Left renal cortex interstitium (tissue), 4 donors: Measurements from ENCODE around the gene AVL9. TPM values are rescaled to one million over a fixed set of nuclear protein-coding genes. Genes with fewer than 3 reads are reported as not detected.
"Not testable (repeated sequence)": the region's sequence is repeated elsewhere in the genome, so short reads cannot be mapped to it uniquely, and the experiment has no call there.

ENCODE experiments used
- DNase-seq, 4 donors: peaks; one replicate each; pipeline ENCODE4 v3.0.0-alpha.2; 2013; ENCODE audit warnings: low read depth in 4 of 4, low spot score in 2 of 4, missing footprints in 1 of 4
- polyA plus RNA-seq, 4 donors: library from polyadenylated mRNA; unstranded; fragments of 120-200 nt; gene quantifications; one replicate each; pipeline ENCODE4 v1.2.1, GENCODE V29; 2013; ENCODE audit not compliant: insufficient read length in 4 of 4

Gene AVL9
- polyA plus RNA-seq, 4 donors = 23.0 to 39.5 (median 27.9) TPM

DNA sequence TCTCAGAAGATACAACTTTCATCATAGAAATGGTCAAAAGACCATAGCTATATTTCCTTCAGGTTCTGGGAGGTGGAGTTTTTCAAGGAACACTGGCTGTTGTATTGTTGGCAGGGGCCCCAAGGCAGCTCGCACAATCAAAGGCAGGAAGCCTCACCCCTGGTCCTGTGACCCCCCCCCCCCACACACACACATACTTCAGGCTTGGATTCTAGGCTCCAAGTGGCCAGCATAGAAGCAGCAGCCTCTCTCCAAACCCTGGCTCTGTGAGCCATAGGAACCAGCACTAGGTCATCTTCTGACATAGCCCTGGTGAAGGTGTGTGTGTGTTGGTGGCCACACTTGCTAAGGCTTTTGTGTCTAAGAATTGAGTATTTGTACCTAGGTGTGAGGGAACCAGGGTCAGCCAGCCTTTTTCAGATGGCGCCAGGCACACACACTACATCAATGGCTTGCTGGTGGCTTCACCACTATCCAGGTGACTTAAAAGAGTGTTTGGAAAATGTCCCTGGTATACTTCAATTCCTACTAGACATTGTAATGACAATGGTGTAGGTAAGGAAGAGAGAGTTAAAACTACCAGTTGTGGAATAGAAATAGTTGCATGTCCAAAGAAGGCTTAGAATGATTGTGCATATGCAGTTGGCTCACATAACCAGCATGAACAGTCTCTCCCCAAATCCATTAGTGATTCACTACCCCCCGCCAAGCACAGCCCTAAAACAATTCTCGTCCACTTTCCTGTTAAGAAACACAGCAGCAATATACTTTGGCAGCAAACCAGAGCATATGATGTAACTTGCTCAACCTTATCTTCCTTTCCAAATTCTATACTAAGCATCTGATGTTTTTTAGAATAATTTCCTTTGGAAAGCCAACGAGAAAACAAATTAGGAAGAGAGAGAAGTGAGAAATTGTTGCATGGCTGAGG is 91.3 kb downstream of the AVL9 start:
- DNase-seq = no peak

DNA sequence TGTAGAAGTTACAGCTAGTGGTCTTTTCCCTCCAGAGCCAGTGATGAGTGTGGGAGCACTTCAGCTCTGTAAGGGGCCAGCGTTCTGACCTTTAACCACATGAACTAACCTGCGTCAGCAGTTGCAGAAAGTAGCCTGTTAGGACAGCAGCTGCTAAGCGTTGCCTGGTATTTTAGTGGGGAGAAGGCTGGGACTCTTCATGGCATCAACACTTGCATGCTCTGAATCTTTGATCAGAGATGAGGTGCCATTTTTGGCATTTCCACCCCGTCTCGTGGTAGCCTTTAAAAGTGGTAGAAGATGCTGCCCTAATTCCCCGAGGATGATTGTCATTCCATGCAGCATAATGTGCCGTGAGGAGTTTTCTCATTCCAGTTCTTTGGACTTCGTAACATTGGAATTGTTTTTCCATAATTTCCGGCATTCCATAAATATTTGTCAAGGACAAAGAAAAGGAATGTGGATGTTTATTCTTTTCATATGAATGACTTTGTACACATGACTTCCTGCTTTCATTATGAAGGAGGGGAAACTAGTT is 92.2 kb downstream of the AVL9 start:
- no peak for DNase-seq

DNA sequence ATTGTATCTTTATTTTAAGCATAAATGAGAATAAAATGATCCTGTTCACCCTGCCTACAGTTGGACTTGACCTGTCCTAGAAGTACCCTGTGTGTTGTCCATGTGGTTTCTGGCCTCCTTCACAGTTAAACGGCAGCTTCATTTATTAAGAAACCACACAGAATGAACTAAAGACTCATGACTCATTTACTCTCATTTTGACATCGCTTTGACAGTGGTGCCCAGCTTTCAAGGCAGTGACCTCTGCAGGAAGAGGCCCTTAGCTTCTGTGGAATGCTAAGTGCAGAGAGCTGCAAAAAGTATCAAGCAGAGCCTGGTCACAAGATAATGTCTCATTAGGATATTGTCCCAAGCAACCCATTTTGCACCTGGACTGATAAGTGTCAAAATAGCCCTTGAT is 93.4 kb downstream of the AVL9 start:
- DNase-seq = no peak

DNA sequence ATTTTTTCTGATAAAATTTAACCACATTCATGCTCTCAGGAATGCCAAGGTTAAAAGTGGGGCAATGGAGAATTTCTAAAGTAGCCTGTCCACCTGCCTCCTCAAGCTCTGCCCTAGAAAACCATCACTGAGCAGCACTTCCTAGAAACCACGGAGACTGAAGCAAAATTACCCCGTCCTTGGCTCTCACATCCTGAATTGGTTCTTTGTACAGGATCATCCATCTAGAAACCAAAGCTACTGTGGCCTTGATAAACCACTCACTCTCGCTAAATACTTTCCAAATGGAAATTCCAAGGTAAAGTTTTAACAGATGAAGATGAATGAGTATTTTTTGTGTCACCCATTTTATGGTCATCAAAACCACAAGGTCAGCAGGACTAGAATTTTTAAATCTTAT is 96.6 kb downstream of the AVL9 start:
- no peak for DNase-seq

DNA sequence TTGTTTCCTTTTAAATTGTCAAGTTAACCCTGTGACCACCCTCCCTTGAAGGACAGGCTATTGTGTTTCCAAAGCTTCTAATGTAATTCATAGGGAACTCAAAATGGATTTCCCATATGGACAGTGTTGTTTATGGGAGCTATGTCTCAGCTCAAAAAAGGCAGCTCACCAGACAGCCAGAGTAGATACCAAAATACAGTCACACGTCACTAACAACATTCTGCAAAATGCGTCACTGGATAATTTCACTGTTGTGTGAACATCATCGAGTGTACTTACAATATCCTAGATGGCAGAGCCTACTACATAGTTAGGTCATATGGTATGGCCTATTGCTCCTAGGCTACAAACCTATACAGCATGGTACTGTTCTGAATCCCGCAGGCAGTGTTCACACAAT is 97.4 kb downstream of the AVL9 start:
- DNase-seq = no peak

DNA sequence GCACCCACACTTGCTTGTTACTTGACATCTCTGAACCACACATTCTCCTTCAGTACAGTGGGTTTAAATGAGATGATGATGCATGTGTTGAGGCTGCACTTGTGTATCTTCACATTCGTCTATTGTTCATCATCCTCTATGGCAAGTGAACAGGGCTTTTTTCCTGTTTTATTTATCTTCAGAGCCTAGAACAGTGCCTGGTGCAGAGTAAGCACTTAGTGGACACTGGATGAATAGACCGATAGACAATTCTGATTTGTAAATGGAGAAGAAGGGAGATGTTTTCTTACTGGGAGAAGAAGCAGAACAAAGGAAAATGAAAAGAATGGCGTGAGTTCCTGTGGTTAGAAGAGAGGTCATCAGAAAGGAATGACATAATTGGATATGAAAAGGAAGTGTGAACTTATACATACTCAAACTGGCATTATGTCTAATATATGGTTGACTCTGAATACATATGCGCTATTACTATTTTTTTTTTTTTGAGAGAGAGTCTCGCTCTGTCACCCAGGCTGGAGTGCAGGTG is 99.7 kb downstream of the AVL9 start:
- DNase-seq = no peak

DNA sequence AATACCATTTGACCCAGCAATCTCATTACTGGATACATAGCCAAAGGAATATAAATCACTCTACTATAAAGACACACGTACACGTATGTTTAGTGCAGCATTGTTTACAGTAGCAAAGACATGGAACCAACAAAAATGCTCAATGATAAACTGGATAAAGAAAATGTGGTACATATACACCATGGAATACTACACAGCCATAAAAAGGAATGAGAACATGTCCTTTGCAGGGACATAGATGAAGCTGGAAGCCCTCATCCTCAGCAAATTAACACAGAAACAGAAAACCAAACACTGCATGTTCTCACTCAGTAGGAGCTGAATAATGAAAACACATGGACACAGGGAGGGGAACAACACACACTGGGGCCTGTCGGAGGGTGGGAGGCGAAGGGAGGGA is 105.9 kb downstream of the AVL9 start:
- not testable (repeated sequence) for DNase-seq

DNA sequence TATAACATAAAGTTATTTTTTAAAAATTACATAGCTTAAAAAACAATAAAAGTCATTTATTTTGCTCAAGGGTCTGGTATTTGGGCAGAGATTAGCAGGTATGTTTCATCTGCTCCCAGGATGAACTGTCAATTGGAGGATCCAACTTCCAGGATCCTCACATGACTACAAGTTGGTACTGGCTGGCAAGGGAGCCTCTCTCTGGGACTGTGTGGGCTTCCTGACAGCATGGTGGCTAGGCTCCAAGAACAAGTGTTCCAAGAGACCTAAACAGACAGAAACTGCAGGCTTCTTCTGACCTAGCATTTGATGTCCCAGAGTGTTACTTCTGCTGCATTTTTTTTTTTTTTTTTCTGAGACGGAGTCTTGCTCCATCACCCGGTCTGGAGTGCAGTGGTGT is 107.2 kb downstream of the AVL9 start:
- DNase-seq = no peak

DNA sequence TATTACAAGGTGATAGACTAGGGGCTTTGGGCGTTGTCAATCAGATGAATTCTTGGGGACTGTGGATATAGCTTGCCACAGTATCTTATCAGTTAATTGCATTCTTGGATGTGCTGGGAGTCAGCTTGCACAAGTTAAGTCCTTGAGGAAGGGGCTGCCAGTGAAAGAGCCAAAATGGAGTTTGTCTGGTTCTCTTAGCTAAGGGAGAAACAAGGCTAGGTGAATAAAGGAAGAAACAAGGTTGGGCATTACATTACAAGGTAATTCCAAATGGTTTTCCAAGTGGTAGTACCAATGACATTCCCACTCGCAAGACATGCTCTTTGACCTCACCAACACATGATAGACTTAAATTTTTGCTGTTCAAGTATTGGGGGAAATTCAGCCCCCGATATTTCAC is 108.2 kb downstream of the AVL9 start:
- DNase-seq = not testable (repeated sequence)

DNA sequence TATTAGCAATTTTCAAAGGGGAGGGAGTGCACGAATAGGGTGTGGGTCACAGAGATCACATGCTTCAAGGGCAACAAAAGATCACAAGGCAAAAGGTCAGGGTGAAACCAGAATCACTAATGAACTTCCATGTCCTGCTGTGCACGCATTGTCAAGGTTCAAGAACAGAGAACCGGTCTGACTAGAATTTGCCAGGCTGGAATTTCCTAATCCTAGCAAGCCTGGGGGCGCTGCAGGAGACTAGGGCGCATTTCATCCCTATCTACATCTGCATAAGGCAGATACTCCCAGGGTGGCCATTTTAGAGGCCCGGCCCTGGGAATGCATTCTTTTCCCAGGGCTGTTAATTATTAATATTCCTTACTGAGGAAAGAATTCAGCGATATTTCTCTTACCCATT is 108.8 kb downstream of the AVL9 start:
- not testable (repeated sequence) for DNase-seq

DNA sequence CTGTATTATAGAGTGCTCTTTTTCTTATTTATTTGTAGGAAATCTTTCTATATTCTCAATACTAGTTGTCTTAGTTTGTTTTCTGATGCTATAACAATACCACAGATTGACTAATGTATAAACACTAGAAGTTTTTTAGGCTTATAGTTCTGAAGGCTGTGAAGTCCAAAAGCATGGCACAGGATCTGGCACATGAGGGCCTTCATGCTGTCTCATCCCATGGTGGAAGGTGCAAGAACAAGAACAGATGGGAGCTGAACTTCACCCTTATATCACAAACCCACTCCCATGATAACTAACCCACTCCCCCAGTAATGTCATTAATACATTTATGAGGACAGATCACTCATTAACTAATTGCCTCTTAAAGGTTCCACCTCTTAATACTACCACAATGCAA is 109.7 kb downstream of the AVL9 start:
- DNase-seq = no peak

DNA sequence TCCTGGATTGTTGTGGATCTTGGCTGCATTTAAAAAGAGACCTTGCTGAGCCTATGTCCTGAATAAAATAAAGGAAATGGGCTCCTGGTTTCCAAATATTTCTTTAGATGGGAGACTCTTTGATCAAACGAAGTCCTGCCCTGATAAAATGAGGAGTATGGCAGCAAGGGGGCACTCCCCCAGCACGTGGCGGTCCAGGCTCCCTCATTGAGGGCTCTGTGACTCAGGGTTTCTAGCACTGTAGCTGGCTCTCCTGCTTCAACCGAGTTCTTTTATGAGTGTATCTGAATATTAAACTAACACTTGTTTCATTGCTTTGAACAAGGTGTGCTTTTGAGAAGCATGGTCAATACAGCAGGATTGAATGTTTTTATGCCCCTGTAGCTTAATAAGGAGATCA is 114.2 kb downstream of the AVL9 start:
- no peak for DNase-seq

DNA sequence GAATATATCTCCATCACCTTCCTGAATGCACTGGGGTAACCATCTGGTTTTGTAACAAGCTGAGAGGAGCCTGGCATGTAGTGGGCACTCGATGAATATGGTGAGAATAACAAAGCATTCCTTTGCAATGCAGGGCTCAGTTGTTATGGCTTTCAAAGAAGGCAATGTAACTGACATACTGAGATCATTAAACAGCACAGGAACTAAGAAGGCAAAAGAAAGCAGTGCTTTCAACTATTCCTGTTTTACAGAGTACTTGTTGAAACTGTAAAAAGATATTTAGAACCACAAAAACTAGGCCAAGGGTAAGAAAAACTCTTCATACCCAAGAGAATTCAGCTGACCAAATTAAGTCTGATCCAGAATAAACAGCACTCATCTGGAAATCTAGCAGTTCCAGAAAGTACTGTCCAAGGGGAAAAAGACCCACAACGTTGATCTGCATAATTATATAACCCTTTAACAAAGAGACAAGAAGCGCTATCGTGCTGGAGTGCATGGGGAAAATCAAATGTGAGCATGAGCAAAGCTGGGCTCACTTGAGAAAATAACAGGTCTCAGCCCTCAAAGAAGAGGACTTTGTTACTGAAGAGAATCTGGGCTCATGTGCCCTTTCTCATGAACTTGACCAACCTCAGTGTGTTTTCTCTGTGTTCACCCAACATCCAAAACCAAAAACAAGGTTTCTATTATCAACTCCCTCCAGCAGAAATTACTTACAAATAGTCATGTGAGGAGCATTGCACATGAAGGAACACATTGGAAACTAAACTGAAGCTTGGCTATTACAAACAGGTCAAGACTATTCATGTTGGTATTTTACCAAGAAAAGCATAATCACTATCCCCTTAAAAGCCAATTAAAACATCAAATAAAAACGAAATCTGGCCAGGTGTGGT is 116.2 kb downstream of the AVL9 start:
- peak in 1 of 4 donors; percentile 13 for DNase-seq

DNA sequence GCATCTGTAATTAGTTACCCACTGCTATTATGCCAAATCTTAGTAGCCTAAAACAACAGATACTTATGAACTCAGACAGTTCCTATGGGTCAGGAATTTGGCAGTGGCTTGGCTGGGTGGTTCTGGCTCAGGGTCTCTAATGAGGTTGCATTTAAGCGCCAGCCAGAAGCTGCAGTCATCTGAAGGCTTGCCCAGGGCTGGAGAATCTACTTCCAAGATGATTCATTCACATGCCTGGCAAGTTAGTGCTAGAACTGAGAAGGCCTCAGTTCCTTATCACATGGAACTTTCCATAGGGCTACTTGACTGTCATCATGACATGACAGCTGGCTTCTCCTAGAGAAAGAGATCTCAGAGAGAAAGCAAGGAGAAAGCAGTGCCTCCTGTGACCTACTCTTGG is 121.3 kb downstream of the AVL9 start:
- no peak for DNase-seq

DNA sequence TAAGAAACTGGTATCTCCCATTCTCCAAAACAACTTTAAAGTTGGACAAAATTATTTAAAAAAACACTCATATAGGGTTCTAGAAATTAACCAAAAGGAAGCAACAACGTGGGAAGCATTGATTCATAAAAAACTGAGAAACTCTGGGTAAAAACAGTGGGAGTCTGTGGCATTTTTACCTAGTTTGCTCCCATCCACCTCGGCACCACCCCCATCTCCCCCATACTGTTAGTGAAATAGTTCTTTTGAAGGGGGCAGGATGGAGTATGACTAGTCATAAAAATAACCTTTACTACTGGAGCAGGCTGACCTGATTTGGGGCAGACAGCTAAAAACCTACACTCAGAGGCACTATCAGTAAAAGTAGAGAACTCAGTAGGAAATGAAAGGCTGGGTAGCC is 123.2 kb downstream of the AVL9 start:
- no peak for DNase-seq

DNA sequence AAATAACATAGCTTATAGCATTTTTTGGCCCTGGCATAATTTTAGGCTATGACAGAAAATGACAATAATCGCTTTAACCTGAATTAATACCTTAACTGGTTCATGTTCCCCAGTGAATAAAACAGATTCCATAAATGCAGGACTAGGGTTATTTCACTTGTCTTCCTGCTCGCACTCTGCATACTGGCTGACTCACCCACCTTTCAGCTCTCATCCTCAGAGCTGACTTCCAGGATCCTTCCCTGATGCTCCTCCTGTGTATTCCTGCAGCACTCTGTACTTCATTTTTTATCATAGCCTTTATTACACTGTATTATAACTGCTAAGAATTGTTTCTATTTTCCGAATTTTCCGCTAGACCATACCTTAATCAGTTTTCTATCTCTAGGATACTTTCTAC is 123.7 kb downstream of the AVL9 start:
- no peak for DNase-seq

DNA sequence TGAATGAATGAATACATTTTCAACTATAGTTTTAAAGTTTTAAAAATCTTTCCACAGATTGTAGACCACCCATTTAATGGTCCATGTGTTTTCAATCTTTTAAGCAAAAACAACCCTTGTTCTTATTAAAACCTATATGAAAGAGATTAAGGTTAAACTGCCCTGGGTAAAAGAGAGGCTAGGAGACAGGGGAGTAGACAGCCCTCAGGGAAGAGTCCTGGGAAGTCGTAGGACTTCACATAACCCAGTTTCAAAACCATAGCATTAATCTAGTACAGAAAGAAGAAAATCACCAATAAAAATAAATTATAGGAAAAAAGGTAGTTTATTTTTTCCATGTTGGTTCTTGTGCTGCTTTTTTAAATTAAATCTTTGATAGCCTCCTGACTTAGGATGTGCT is 124.1 kb downstream of the AVL9 start:
- not testable (repeated sequence) for DNase-seq

DNA sequence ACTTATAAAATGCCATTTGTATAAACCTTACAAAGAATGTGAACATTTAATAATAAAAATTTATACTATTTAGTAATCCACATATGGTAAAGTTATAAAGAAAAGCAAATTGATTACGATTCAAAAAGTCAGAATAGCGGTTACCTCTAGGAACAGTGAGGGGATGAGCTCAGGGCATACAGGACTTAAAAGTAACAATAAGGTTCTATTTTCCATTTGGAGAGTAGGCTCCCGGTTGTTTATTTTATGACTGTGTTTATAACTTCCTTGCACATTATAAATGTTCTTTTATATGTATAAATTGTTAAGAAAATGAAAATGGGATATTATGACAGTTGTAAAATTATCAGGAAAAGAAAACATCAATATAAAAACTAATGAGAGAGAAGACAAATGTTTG is 135.7 kb downstream of the AVL9 start:
- no peak for DNase-seq

DNA sequence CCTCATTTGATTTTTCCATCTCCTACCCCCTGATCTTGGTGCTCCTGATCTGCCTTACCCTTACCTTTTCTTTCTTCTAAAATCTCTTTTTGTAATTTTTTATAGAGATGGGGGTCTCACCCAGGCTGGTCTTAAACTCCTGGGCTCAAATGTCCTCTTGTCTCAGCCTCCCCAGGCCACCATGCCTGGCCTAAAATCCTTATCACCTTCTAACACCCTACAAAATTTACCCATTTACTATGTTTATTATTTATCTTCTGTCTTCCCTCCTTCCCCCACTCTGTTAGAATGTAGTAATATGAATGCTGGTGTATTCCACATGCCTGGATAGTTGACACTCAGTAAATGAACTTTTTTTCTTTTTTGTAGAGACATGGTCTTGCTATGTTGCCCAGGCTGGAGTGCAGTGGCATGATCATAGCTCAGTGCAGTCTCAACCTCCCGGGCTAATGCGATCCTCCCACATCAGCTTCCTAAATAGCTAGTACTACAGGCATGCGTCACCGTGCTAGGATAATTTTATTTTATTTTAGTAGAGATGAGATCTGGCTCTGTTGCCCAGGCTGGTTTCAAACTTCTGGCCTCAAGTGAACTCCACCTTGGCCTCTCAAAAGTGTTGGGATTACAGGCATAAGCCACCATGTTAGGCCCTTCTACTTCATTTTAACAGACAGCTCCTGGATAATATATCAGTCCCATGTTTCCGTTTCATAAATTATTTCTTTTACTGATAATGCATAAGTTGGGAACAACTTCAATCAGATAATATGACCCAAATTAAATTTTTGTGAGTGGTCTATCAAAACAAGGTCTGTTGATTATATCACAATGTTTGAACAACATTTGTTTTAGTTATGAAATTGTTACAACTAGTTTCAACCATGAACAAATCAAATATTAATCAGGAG is 136.6 kb downstream of the AVL9 start:
- not testable (repeated sequence) for DNase-seq

DNA sequence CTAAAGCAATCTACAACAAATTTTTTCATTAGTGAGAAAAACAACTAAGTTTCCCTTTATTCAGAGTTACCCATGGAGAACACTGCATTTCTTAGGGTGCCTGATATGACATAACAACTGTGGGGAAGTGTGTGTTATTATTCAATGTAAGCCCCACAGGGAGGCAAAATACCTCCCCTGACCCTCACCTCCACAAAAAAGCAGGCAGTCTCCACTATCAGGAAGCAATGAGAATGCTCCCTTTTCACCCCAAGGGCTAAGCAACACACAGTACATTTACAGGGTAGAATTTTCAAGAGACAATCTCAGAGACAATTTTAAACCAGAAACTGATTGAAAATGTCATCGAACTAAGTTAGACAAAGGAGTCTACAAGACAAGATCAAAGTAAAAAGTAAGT is 138.2 kb downstream of the AVL9 start:
- DNase-seq = not testable (repeated sequence)
